IPS-15b (cell line): ENCODE results near the gene TMPRSS11E.

Experiments used
- H3K27me3 ChIP-seq: one replicate; pipeline ENCODE4 v1.6.1; 2013; ENCODE audit warnings: low read length; ENCODE audit not compliant: control insufficient read depth, insufficient read depth
- H3K36me3 ChIP-seq: one replicate; pipeline ENCODE4 v1.6.1; 2013; ENCODE audit warnings: low read length; ENCODE audit not compliant: control insufficient read depth, insufficient read depth
- H3K4me1 ChIP-seq: one replicate; pipeline ENCODE4 v1.6.1; 2013; ENCODE audit warnings: mild to moderate bottlenecking, low read length; ENCODE audit not compliant: control insufficient read depth, insufficient read depth
- H3K4me3 ChIP-seq: one replicate; pipeline ENCODE4 v1.5.1; 2013; ENCODE audit warnings: low read depth, low read length
- H3K9ac ChIP-seq: one replicate; pipeline ENCODE4 v1.6.1; 2013; ENCODE audit warnings: low read depth, mild to moderate bottlenecking, low read length
- H3K9me3 ChIP-seq: one replicate; pipeline ENCODE4 v1.6.1; 2013; ENCODE audit warnings: mild to moderate bottlenecking, low read length; ENCODE audit not compliant: control insufficient read depth, insufficient read depth

The TMPRSS11E gene

DNA sequence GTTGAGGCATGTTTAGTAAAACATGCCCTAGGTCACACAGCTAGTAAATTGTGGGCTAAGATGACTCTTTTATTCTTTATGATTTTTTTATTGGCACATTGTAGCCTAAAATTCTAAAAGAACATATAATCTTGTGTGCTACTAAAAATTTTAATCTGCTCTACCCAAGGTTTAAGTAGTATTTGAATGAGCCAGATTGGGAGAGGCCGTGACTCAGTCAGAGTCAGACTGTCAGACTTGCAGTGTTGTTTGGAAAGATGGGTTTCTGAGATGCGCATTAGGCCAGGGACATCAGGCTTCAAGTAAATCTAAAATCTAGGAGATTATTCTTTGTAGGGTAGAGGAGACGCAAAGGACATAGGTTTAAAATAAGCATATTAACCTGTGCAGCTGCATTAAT is 30.7 kb upstream of the TMPRSS11E start:
- H3K9me3 ChIP-seq: peaks cover 13% of the 10 kb centered on the region
- no peaks in the 10 kb centered on the region for H3K27me3 ChIP-seq
- H3K9ac ChIP-seq: no peak overlapping the region
- H3K4me1 ChIP-seq: peaks cover 3% of the 10 kb centered on the region
- no peak overlapping the region for H3K4me3 ChIP-seq
- H3K36me3 ChIP-seq: peaks cover 7% of the 10 kb centered on the region

DNA sequence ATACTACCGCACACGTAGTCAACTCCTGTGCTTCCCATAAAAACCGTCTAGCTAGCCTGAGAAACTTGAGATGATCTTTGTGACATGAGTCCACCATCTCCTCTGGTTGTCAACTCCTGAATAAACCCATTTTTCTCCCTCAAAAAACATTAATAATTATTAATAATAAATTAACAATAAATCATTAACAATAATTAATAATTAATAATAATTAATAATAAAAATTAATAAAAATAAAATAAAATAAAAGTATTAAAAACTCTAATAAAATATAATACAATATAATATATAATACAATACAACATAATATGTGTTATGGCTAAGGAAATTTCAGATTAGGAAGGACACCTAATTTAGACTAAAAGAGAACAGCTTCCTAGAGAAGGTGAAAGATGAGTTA is 20.7 kb upstream of the TMPRSS11E start:
- no peaks in the 10 kb centered on the region for H3K36me3 ChIP-seq
- no peaks in the 10 kb centered on the region for H3K4me1 ChIP-seq
- H3K9ac ChIP-seq: no peak overlapping the region
- peaks cover 2% of the 10 kb centered on the region for H3K9me3 ChIP-seq
- no peaks in the 10 kb centered on the region for H3K27me3 ChIP-seq
- no peak overlapping the region for H3K4me3 ChIP-seq

DNA sequence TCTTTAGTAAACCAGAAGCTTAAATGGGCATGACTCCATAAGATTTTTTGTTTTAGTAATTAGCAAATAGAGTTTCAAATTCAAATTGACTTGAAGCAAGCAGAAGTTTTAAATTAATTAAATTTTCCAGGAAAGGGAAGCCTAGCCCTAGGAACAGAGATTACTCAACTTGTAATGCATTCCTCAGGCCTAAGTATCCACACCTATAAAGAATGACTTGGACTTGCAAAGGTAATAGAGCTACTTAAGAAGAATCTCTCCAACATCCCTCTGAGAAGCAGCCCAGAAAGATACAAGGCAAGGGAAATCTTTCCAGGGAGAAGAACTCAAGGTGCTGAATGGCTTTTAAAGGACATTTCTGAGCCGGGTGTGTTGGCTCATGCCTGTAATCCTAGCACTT is 16.9 kb upstream of the TMPRSS11E start:
- Histone ChIP-seq H3K27me3 (no peaks in the 10 kb centered on the region), H3K4me3 (no peak overlapping the region), H3K4me1 (no peaks in the 10 kb centered on the region), H3K9ac (no peak overlapping the region), H3K9me3 (no peaks in the 10 kb centered on the region), H3K36me3 (no peaks in the 10 kb centered on the region)

DNA sequence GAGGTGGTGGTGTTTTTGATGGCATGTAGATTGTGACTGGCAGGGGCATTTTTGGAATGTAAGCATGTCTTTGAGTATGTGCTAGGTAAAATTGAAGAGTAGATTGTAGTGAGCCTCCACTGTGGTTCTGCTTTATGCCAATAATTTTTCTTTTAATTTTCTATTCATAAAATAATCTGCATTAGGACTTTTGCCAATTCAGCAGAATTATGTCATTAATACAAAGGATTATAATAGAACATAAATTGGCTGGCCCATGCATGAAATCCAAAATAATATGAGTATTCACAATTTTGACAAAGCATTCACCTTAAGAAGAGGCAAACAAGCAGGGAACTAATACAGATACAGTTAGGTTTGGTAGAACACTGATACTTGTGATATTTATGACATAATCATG is 14.9 kb upstream of the TMPRSS11E start:
- Histone ChIP-seq H3K36me3 (no peaks in the 10 kb centered on the region), H3K9me3 (no peaks in the 10 kb centered on the region), H3K4me3 (no peak overlapping the region), H3K4me1 (no peaks in the 10 kb centered on the region), H3K27me3 (no peaks in the 10 kb centered on the region), H3K9ac (no peak overlapping the region)

DNA sequence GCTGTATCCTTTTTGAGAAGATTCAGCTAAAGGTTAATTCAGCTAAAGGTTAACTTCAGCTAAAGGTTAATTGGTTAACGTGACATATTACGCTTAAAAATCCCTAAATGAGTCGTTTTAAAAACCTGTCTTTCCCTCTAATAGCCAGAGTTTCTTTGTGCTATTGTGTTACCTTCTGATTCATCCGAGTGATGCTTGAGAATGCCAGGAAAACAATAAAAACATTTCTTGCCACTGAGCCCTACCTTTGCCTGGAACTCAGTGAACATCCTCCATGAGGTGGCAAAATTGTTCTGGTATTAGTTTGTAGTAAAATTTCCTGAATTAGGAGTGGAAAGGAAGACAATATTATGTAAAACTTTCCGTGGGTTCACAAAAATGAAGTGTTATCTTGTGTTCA is 13.7 kb upstream of the TMPRSS11E start:
- Histone ChIP-seq H3K9ac (no peak overlapping the region), H3K4me1 (no peaks in the 10 kb centered on the region), H3K36me3 (no peaks in the 10 kb centered on the region), H3K9me3 (no peaks in the 10 kb centered on the region), H3K4me3 (no peak overlapping the region), H3K27me3 (no peaks in the 10 kb centered on the region)

DNA sequence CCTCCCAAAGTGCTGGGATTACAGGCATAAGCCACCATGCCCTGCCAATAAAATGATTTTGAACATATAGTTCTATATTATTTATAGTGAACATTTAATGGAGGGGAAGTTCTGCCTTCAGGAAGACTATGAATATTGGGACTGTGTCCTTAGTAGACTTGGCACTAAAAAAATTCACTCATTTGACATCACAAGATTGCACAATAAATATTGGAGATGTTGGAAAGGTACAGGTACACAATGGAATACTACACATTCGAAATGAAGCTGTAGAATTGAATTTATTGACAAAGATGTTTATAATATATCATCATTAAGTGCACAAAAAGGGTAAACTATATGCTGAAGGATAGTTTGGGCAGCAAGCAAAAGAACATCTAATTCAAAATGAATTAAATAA is 13.0 kb upstream of the TMPRSS11E start:
- no peaks in the 10 kb centered on the region for H3K9me3 ChIP-seq
- no peak overlapping the region for H3K4me3 ChIP-seq
- no peaks in the 10 kb centered on the region for H3K36me3 ChIP-seq
- no peaks in the 10 kb centered on the region for H3K4me1 ChIP-seq
- no peaks in the 10 kb centered on the region for H3K27me3 ChIP-seq
- no peak overlapping the region for H3K9ac ChIP-seq

DNA sequence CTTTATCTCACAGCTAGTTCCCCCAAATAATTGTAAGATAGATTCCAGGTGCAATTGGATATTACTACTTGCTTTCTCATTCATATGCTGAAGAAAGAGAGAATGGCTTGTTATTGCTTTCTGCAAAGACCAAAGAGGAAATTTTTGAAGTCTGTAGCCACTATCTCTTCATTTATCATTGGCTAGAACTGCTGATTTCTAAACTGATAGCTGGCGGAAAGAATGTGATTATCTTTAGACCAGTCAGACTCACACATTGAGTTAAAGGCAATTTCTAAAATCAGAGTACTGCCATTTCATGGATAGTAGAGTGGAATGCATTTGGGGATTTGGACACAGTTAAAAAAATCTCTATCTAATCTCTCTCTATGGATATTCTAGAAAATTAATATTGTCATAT is 12.4 kb upstream of the TMPRSS11E start:
- H3K4me3 ChIP-seq: no peak overlapping the region
- no peaks in the 10 kb centered on the region for H3K9me3 ChIP-seq
- H3K27me3 ChIP-seq: no peaks in the 10 kb centered on the region
- no peaks in the 10 kb centered on the region for H3K4me1 ChIP-seq
- H3K9ac ChIP-seq: no peak overlapping the region
- no peaks in the 10 kb centered on the region for H3K36me3 ChIP-seq

DNA sequence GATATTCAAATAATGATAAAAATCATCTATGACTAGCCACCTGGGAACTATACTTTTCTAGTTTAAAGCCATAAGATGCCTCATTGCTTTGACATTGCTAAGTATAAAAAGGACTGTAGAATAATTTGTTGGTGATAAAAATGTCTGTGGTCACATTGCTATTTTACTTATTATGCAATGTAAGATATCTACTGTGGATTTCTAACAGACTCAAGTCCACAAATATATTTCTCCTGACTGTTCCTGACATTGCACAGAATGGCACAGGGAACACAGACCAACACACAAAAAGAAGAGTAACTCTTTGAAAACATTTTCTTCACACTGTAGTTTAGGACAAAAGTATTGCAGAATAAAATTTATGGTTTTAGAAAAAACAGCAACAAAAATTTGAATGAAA is 2.2 kb upstream of the TMPRSS11E start:
- H3K4me3 ChIP-seq: no peak overlapping the region
- no peaks in the 10 kb centered on the region for H3K9me3 ChIP-seq
- H3K27me3 ChIP-seq: no peaks in the 10 kb centered on the region
- H3K36me3 ChIP-seq: no peaks in the 10 kb centered on the region
- H3K4me1 ChIP-seq: peaks cover 8% of the 10 kb centered on the region
- H3K9ac ChIP-seq: no peak overlapping the region

DNA sequence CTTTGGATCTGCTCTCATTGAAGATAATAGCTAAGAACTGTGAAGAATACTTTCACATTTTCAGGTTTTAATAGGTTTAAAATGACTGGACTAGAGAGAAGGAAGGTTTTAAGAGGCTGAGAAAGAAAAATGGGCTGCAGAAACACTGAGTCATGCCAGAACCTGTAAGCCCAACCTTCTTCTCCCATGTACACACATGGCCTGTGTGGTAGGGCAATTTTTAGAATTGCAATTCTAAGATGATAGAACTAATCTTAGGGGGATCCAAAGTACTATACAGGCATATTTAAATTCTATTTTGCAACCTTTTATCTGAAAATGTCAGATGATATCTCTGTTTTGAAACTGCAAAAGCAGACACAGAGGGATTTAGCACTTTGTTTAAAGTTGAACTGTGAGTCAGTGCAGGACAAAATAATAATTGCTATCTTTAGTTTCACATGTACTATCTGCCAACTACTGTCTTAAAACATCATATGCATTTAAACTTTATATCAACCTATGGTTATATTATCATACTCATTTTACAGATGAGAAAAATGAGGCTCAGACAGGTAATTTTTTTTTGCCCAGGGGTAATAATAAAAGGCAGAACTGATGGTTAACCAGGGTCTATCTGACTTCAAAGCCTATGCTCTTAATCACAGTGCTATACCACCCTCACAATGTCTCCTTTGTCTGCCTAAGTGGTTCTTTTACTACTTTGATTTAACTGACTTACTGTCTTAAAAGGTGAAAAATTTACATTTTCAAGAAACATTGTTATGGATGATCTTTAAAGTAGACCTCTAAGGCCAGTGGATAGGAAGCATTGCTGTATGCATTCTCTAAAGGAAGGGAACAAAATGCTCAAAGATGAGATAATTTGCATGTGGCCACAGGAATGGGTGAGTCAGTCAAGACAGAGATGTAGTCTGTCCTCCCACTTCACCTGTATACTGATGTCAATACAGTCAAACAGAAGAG is 4.3 kb downstream of the TMPRSS11E start:
- Histone ChIP-seq H3K36me3 (no peaks in the 10 kb centered on the region), H3K9ac (no peak overlapping the region), H3K9me3 (no peaks in the 10 kb centered on the region), H3K4me3 (no peak overlapping the region), H3K27me3 (no peaks in the 10 kb centered on the region), H3K4me1 (peaks cover 39% of the 10 kb centered on the region)

DNA sequence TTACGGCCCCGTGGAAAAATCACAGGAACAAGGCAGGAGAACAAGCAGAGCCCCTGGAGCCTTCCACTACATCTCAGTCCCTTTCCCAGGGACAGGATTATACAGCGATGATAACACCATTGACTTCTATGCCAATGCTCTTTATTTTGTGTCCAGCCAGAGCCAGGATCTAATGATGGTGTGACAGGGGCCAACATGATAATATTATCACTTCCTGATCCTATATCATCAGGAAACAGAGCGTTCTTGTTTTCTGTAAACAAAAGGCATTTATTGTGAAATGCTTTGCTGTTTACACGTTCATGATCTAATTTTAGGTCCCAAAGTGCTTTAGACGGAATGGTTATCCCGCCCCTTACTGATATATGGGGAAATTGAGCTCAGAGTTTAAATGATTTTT is 12.8 kb downstream of the TMPRSS11E start:
- Histone ChIP-seq H3K36me3 (no peaks in the 10 kb centered on the region), H3K9me3 (no peaks in the 10 kb centered on the region), H3K9ac (no peak overlapping the region), H3K4me1 (peaks cover 6% of the 10 kb centered on the region), H3K4me3 (no peak overlapping the region), H3K27me3 (no peaks in the 10 kb centered on the region)

DNA sequence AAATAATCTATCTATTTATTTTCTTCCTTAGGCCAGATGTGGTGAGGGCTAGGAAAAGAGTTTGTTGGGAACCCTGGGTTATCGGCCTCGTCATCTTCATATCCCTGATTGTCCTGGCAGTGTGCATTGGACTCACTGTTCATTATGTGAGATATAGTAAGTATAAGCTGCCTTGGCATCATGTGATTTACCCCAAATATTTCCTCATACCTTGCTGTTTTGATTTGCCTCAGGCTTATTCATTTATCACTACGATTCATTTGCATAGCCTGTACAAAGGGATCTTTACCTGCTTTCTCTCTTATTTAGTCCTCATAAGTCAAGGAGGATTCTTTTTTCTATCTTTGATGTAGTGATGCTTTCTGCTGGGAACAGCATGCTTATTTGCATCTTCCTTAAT is 14.5 kb downstream of the TMPRSS11E start:
- Histone ChIP-seq H3K4me3 (no peak overlapping the region), H3K27me3 (no peaks in the 10 kb centered on the region), H3K9me3 (no peaks in the 10 kb centered on the region), H3K4me1 (peaks cover 6% of the 10 kb centered on the region), H3K9ac (no peak overlapping the region), H3K36me3 (no peaks in the 10 kb centered on the region)

DNA sequence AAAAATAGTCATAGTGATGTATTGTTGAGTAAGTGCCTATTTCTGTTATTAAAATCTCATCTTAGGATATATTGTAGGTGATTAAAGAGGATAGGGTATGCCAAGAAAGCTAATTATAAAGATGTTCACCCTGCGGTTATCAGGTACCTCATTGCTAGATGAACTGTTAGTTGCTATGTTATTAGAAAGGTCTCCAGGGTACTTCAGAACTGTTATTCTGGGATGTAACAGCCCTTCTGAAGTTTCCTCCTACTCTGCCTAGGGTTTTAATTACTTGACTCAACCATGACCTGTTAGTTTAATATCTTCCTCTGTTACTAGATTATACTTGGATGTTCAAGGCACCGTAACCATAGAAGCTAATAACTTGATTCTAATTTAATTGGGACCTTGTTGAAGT is 15.4 kb downstream of the TMPRSS11E start:
- no peaks in the 10 kb centered on the region for H3K27me3 ChIP-seq
- no peak overlapping the region for H3K9ac ChIP-seq
- H3K4me1 ChIP-seq: peaks cover 6% of the 10 kb centered on the region

More for the DNA sequence above, 15.4 kb downstream of the TMPRSS11E start:
- Histone ChIP-seq H3K36me3 (no peaks in the 10 kb centered on the region), H3K4me3 (no peak overlapping the region), H3K9me3 (no peaks in the 10 kb centered on the region)
